ENCODE results near the gene GNAO1. TPM values are rescaled to one million over a fixed set of nuclear protein-coding genes. Genes with fewer than 3 reads are reported as not detected.

GNAO1 gene
- polyA plus RNA-seq, 1 donor (not counting 4 experiments of a cell fraction or from before 2014, with no cell fraction given): 0.13 TPM

DNA sequence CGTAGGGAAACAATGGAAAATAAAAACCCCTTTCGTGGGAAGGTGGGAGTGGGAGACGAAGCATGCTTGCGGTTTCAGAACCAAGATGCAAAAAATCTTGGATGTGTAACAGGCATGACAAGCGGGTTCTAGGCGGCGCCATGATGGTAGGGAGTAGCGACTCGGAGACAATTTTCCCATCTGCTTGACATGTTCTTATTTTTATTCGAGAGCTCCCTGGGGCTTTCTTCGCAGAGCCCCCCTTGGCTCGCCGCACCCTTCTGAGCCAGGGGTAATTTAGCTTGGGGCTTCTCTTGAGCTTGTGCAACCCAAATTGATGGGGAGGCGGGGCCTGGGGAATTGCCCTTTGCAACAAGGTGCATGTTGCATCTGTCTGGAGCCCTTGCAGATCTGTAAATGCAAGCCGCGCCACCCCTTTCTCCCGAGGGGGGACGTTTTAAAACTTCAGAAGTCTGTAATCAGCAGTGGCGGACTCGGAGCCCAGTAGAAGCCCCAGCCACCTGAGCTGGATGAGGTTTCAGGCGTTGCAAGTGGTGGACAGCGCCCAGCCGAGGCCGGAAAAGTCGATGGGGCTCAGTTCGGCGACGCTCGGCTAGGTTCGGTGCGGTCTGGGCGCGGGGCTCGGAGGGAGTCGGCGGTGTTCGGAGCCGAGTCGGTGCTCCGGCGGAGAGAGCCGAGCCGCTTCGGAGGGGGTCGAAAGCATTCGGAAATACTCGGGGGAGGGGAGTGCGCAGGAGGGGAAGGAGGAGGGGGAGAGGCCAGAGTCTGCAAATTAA is 2.9 kb downstream of the GNAO1 start:
- no peak overlapping the region for H3K27ac ChIP-seq (ENCODE audit: control insufficient read depth, insufficient read depth, low read length)
- H3K79me2 ChIP-seq (ENCODE audit: control insufficient read depth, insufficient read depth, low read length): no peaks in the 10 kb centered on the region
- no peaks in the 10 kb centered on the region for H4K20me1 ChIP-seq (ENCODE audit: control insufficient read depth, extremely low read depth, insufficient read depth, low read length)
- DNase-seq (ENCODE audit: low read depth, low spot score): no peak
- dilution Hi-C loops (cut with MboI; ENCODE audit: extremely low pct_ligation_motif_present, low sequenced_read_pairs): no loop called here
- H3K9ac ChIP-seq (ENCODE audit: control insufficient read depth, extremely low read depth, insufficient read depth, low read length): no peak overlapping the region
- no peak for FAIRE-seq
- H3K27me3 ChIP-seq (ENCODE audit: control insufficient read depth, extremely low read depth, insufficient read depth, low read length): peaks cover 62% of the 10 kb centered on the region
- H3K36me3 ChIP-seq (ENCODE audit: control insufficient read depth in 2 of 2, extremely low read depth in 1 of 2, insufficient read depth in 2 of 2, low read length in 2 of 2): no peaks in the 10 kb centered on the region
- no peak overlapping the region for H3K4me2 ChIP-seq (ENCODE audit: control insufficient read depth, extremely low read depth, insufficient read depth, low read depth, low read length)
- H3K9me1 ChIP-seq (ENCODE audit: control insufficient read depth, extremely low read depth, insufficient read depth, low read length): no peaks in the 10 kb centered on the region
- no peak overlapping the region for H3K4me3 ChIP-seq (ENCODE audit: control insufficient read depth in 2 of 3, extremely low read depth in 1 of 3, insufficient read depth in 2 of 3, low read depth in 1 of 3, low read length in 3 of 3)
- no peak overlapping the region for H2AFZ ChIP-seq (ENCODE audit: control insufficient read depth, low read length)
- H3K4me1 ChIP-seq (ENCODE audit: control insufficient read depth, extremely low read depth, insufficient read depth, low read length): no peaks in the 10 kb centered on the region
- peak; percentile 53 for TF ChIP-seq EZH2 (IDR thresholded peaks at IDR 0.05; ENCODE audit: low read length)
- TF ChIP-seq CTCF (optimal IDR thresholded peaks at IDR 0.05 in 1 of 3, IDR thresholded peaks at IDR 0.05 in 1 of 3, conservative IDR thresholded peaks at IDR 0.05 in 1 of 3; ENCODE audit: extremely low read depth in 1 of 3, insufficient read depth in 2 of 3, low read length in 3 of 3): no peak
- no peaks in the 10 kb centered on the region for H3K9me3 ChIP-seq (ENCODE audit: control insufficient read depth, low read depth, low read length)

DNA sequence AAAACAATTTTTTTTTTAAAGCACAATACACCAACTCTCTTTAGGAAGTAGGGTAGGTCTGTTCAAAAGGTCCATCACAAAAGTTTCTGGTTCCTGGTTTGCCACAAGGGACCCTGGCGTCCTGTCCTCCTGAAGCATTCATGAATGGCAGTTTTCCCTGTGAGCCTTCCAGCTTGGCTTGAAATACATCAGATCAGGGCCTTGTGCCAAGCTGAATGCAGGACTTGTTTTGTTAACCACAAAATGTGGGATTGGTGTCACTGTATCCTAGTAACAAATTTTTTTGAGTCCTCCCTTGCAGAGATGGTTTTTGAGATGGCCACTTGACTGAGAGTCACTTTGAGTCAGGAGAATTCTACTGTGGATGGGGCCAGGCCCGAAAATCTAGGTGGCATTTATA is 3.9 kb downstream of the GNAO1 start:
- dilution Hi-C loops (cut with MboI; ENCODE audit: extremely low pct_ligation_motif_present, low sequenced_read_pairs): no loop called here
- no peak overlapping the region for H2AFZ ChIP-seq (ENCODE audit: control insufficient read depth, low read length)

More for the DNA sequence above, 3.9 kb downstream of the GNAO1 start:
- no peaks in the 10 kb centered on the region for H4K20me1 ChIP-seq (ENCODE audit: control insufficient read depth, extremely low read depth, insufficient read depth, low read length)
- no peaks in the 10 kb centered on the region for H3K4me1 ChIP-seq (ENCODE audit: control insufficient read depth, extremely low read depth, insufficient read depth, low read length)
- H3K4me3 ChIP-seq (ENCODE audit: control insufficient read depth in 2 of 3, extremely low read depth in 1 of 3, insufficient read depth in 2 of 3, low read depth in 1 of 3, low read length in 3 of 3): no peak overlapping the region
- TF ChIP-seq EZH2 (IDR thresholded peaks at IDR 0.05; ENCODE audit: low read length): no peak
- no peak for TF ChIP-seq CTCF (optimal IDR thresholded peaks at IDR 0.05 in 1 of 3, IDR thresholded peaks at IDR 0.05 in 1 of 3, conservative IDR thresholded peaks at IDR 0.05 in 1 of 3; ENCODE audit: extremely low read depth in 1 of 3, insufficient read depth in 2 of 3, low read length in 3 of 3)
- no peaks in the 10 kb centered on the region for H3K79me2 ChIP-seq (ENCODE audit: control insufficient read depth, insufficient read depth, low read length)
- H3K9me3 ChIP-seq (ENCODE audit: control insufficient read depth, low read depth, low read length): no peaks in the 10 kb centered on the region
- no peaks in the 10 kb centered on the region for H3K36me3 ChIP-seq (ENCODE audit: control insufficient read depth in 2 of 2, extremely low read depth in 1 of 2, insufficient read depth in 2 of 2, low read length in 2 of 2)
- FAIRE-seq (no peak), DNase-seq (ENCODE audit: low read depth, low spot score) (no peak)
- no peaks in the 10 kb centered on the region for H3K9me1 ChIP-seq (ENCODE audit: control insufficient read depth, extremely low read depth, insufficient read depth, low read length)
- no peak overlapping the region for H3K9ac ChIP-seq (ENCODE audit: control insufficient read depth, extremely low read depth, insufficient read depth, low read length)
- no peak overlapping the region for H3K27ac ChIP-seq (ENCODE audit: control insufficient read depth, insufficient read depth, low read length)
- H3K4me2 ChIP-seq (ENCODE audit: control insufficient read depth, extremely low read depth, insufficient read depth, low read depth, low read length): no peak overlapping the region
- H3K27me3 ChIP-seq (ENCODE audit: control insufficient read depth, extremely low read depth, insufficient read depth, low read length): peaks cover 52% of the 10 kb centered on the region

Measured in keratinocyte (primary cell).